GM19043 (cell line): ENCODE measurements around the gene BDH1.
"Not testable (repeated sequence)": the region's sequence is repeated elsewhere in the genome, so short reads cannot be mapped to it uniquely, and the experiment has no call there.

Experiments
- ATAC-seq: cut with Tn5 transposase; IDR thresholded peaks from one replicate; pipeline ENCODE4 v1.9.1; 2021; ENCODE audit warnings: low read depth; ENCODE audit not compliant: unreplicated experiment

The BDH1 gene

DNA sequence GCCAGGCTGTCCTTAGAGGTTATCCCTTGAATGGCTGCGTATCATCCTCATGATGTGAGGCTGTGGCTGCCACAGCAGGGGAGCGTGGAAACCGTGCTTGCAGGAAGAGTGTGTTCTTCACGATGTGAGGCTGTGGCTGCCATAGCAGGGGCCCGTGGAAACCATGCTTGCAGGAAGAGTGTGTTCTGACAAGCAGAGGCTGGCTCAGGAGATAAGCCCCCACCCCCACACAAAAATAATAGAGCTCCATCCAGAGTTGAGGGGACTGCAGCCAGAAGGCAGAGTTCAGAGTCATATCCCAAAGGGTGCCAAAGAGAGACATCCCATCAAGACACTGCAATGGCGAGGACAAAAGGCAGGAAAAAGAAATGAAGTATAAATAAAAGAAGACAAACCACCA is 22.6 kb upstream of the BDH1 start:
- no peak for ATAC-seq

- no peak for ATAC-seq
Measured at GRCh38 chr3:197577366-197578074, 21.8 kb upstream of the BDH1 start.

GRCh38 chr3:197576838-197577237 is 21.1 kb upstream of the BDH1 start:
- no peak for ATAC-seq

- ATAC-seq, result no peak
Measured at GRCh38 chr3:197575362-197575761, 19.6 kb upstream of the BDH1 start.

- not testable (repeated sequence) for ATAC-seq
Measured at GRCh38 chr3:197574396-197574991, 18.7 kb upstream of the BDH1 start.

- ATAC-seq, result no peak
Measured at GRCh38 chr3:197573048-197573767, 17.4 kb upstream of the BDH1 start.

DNA sequence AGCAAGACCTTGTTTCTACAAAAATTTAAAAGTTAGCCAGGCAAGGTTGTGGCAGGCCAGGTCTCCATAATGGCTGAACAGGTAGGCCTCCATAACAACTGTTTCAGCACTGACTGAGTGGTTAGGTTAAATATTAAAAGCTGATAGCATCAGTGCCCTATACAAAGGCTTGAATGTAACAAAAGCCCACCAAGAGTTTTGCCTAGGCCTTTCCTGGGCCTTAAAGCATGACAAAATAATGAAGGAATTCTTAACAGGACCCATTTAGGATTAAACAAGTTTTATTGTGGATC is 16.1 kb upstream of the BDH1 start:
- not testable (repeated sequence) for ATAC-seq

- ATAC-seq, result not testable (repeated sequence)
Measured at GRCh38 chr3:197571074-197571879, 15.5 kb upstream of the BDH1 start.

DNA sequence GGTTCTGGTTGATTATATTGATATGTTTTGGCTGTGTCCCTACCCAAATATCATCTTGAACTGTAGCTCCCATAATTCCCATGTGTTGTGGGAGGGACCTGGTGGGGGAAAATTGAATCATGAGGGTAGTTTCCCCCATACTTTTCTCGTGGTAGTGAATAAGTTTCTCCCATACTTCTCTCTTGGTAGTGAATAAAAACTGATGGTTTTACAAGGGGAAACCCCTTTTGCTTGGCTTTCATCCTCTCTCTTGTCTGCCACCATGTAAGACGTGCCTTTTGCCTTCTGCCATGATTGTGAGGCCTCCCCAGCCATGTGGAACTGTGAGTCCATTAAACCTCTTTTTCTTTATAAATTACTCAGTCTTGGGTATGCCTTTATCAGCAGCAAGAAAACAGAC is 13.7 kb upstream of the BDH1 start:
- ATAC-seq, result not testable (repeated sequence)

GRCh38 chr3:197567904-197568681 is 12.3 kb upstream of the BDH1 start:
- ATAC-seq, result no peak

DNA sequence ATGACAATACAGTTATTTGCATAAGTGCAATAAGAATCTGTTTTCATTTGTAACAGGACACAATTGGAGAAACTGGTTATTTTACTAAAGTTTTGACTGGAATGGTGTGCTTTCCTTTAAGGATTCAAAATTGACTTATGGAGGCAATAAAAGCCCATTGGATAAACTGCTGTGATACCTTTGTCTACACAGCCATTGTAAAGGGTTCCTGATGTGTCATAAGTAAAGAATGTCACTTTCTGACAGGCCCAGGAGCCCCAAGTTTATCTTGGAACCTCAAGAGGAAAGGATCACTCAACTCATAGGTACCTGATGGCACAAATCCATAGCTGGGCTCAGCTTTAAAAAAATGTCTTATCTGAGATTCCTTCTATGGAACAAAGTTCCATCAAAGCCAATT is 10.4 kb upstream of the BDH1 start:
- not testable (repeated sequence) for ATAC-seq

DNA sequence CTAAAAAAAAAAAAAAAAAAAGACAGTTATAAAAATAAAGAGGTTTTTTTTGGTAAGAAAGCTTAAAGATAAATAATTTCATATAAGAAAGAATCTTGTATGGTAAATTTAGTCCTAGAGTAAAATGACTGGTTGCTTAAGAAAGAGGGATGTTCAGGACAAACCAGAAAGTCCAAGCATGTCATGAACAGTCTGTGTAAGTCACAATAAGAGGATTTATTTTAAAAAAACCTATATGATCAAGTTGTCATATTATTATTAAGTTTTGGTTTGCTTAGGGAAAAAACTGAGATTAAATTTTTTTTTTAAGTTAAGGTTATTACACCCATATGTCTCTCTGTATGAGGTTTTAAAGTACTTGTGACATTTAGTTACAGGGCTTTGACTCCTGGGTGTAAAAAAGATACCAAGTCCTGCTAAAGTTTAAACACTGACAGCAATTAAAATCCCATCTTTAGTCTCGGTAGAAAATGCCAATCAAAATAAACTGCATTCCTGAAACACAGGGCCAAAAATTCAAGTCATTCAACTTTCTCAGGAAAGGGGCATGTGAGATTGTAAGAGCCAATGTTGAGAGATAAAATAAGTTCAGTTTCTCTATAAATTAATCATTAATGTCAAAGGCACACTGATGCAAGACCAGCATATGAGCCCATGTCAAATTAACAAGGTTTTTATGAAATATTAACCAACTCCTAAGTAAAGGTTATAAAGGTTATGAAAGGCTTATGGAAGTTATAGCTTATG is 8.5 kb upstream of the BDH1 start:
- no peak for ATAC-seq

GRCh38 chr3:197562398-197563251 is 6.9 kb upstream of the BDH1 start:
- no peak for ATAC-seq

DNA sequence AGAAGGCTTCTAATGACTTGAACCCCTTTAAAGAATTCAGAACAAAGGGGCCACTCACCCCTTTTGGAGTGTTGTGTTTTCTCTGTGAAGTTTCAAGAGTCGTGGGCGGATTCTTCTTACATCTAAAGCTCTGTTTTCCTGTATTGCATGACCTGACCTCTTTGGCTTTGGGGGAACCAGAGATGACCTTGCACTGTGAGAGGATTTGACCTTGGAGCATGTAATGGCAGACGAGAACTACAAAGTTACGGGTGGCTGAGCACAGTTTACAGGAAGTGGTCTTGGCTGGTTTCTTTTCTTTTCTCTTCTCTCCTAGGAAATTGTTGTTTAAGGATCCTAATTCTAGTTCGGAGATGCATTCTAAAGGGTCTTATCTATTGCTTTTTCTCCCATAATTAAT is 6.2 kb upstream of the BDH1 start:
- ATAC-seq, result no peak

- no peak for ATAC-seq
Measured at GRCh38 chr3:197559651-197560050, 3.9 kb upstream of the BDH1 start.

DNA sequence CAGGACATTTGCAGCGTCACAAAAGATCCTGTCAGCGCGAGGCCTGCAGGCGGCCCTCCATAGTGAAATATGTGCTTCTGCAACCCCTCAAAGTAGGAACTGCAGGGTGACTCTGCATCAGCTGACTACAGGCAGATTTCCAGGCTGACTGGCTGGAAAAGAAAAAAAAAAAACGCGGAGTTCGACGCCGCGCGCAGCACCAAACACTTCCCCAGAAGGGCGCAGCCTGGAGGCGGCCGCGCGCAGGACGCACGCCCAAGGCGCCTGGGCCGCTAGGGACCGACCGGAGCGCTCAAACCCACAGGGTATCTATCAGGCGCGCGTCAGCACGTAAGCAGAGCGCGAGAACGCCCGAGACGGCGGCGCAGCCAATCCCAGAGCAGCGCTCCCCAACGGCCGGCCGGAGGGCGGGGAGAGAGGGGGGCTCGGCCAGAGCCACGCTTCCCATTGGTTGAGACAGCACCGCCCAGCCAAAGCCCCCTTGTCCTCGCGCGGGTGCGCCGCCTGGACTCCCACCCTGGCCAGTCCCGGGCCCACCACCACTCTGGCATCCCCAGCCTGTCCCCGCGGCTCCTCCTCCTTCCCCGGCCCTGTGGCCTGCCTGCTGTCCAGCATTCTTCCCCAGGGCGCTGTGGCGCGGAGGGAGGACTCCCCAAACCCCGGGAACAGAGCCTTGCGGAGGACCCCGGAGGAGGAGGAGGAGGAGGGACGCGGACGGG is 1.0 kb downstream of the BDH1 start:
- peak; percentile 92 for ATAC-seq

- ATAC-seq, result peak; percentile 1
Measured at GRCh38 chr3:197554196-197554561, 1.6 kb downstream of the BDH1 start.

- ATAC-seq, result no peak
Measured at GRCh38 chr3:197552198-197552597, 3.6 kb downstream of the BDH1 start.
